Fibroblast of villous mesenchyme (primary cell): ENCODE measurements around the gene TSPAN5. TPM values are rescaled to one million over a fixed set of nuclear protein-coding genes. Genes with fewer than 3 reads are reported as not detected.

Experiments
- DNase-seq: peaks from one replicate; pipeline ENCODE4 v3.0.0-alpha.2; 2010; ENCODE audit warnings: low read depth
- H3K4me3 ChIP-seq: 2 replicates; pipeline ENCODE4 v1.5.1; 2011; ENCODE audit warnings: low read depth, mild to moderate bottlenecking, low read length
- total RNA-seq: library from RNA; depleted of rRNA; stranded (reverse); fragments of >200 nt; gene quantifications from 2 replicates; pipeline ENCODE4 v1.2.3, GENCODE V29; 2012
- TF ChIP-seq, protein P1 (sequence below): IDR thresholded peaks from 2 replicates; pipeline ENCODE4 v1.5.1; 2012; ENCODE audit warnings: low read depth, mild to moderate bottlenecking, low read length; ENCODE audit not compliant: insufficient read depth

Gene TSPAN5
- total RNA-seq, 1 donor: 50.5 TPM

- DNase-seq: no peak
- TF ChIP-seq, protein P1, sequence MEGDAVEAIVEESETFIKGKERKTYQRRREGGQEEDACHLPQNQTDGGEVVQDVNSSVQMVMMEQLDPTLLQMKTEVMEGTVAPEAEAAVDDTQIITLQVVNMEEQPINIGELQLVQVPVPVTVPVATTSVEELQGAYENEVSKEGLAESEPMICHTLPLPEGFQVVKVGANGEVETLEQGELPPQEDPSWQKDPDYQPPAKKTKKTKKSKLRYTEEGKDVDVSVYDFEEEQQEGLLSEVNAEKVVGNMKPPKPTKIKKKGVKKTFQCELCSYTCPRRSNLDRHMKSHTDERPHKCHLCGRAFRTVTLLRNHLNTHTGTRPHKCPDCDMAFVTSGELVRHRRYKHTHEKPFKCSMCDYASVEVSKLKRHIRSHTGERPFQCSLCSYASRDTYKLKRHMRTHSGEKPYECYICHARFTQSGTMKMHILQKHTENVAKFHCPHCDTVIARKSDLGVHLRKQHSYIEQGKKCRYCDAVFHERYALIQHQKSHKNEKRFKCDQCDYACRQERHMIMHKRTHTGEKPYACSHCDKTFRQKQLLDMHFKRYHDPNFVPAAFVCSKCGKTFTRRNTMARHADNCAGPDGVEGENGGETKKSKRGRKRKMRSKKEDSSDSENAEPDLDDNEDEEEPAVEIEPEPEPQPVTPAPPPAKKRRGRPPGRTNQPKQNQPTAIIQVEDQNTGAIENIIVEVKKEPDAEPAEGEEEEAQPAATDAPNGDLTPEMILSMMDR: no peak
- H3K4me3 ChIP-seq: no peak overlapping the region
Measured at GRCh38 chr4:98452091-98452490, 206.3 kb downstream of the TSPAN5 start.

GRCh38 chr4:98448908-98449307 is 209.5 kb downstream of the TSPAN5 start:
- TF ChIP-seq, protein P1: no peak
- peak; percentile 60 for DNase-seq
- no peak overlapping the region for H3K4me3 ChIP-seq

DNA sequence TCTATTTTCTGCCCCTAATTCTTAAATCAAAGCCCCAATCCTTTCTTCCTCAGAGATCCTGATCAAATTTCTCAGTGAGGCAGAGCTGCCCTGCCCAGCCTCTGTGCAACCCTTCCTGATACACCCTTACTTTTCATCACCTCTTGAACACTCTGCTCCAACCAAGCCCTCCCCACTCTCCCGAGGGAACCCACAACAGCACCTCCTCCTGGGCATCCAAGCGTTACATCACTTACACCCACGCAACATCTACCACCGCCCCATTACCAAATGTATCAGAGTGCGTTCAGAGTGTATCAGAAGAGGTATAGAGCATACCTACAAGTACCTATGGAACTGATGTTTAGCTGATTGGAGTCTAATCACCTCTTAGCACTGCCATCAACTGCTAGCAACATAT is 210.8 kb downstream of the TSPAN5 start:
- TF ChIP-seq, protein P1: no peak
- no peak for DNase-seq

DNA sequence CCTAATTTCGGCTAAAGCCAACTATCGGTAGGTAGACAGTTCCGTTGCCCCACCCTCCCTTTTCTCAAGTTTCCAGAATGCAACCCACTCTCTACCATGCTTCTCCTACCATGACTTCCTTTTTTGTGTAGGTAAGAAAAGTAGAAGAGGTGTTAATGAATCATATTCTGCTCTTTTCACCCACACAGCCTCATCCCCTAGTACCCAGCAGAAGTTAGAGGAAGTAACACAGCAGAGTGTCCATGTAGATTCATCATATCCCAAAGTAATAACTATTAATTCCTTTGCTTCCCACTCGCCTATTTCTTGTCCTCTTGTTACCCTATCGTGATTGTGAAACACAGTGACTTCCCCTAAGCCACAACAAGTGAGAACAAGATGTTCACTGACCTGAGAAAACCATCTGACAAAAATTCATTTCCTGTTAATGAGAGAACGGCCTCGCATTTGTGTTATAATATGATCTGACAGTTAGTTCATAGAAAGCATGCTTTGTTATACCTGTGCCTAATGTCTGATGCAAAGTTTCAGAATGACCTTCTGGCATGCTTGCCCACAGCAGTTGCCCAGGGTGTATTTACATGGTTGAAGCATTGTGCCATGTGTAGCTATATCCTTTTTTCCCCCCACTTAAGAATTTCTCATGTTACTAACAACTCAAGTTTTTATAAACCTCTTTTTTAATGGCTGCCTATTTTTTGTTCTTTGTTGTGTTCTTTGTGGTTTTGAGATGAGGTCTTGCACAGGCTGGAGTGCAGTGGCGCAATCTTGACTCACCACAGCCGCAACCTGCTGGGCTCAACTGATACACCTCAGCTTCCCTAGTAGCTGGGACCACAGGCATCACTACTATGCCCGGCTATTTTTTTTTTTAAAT is 211.7 kb downstream of the TSPAN5 start:
- peak; percentile 81 for DNase-seq
- H3K4me3 ChIP-seq: no peak overlapping the region
- TF ChIP-seq, protein P1: no peak

More for the DNA sequence above, 210.8 kb downstream of the TSPAN5 start:
- no peak overlapping the region for H3K4me3 ChIP-seq

DNA sequence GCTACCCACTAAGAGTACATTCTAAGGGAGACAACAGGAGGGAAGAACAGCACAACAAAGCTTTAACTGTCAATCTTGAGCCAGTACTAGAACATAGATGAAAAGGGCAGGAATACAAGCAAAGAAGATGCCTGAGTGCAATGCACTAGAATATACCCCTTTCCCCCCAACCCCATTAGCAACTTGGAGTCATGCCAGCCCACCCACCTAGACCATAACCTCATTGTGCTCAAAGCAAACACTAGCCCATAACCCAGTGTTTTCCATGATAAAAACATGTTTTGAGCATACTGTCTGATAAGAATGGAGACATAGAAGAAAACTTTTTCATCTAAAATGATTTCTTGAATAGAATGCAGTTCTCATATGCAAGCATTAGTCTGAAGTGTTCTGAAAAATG is 214.0 kb downstream of the TSPAN5 start:
- no peak overlapping the region for H3K4me3 ChIP-seq
- TF ChIP-seq, protein P1: no peak
- no peak for DNase-seq

DNA sequence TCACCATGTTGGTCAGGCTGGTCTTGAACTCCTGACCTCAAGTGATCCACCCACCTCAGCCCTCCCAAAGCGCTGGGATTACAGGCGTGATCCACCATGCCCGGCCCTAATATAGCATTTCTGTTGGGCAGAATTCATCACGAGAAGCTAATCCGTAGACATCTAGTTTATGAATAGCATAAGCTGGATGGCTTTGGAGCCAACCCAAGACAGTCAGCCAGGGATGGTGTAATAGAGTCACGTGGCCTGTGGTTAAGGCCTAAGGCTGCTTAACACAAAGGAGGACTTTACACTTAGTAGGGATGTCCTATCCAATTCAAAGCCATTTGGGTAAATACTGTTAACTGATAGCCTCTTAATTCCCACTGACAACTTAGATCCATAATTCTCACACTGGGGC is 223.6 kb downstream of the TSPAN5 start:
- TF ChIP-seq, protein P1: no peak
- DNase-seq: no peak
- H3K4me3 ChIP-seq: no peak overlapping the region
